GM19463 (cell line): ENCODE data around the gene MEGF10.
"Not testable (repeated sequence)": the region's sequence is repeated elsewhere in the genome, so short reads cannot be mapped to it uniquely, and the experiment has no call there.

Source experiments
- ATAC-seq: cut with Tn5 transposase; IDR thresholded peaks from one replicate; pipeline ENCODE4 v1.9.1; 2021; ENCODE audit warnings: mild to moderate bottlenecking, moderate library complexity; ENCODE audit not compliant: unreplicated experiment

MEGF10 gene

GRCh38 chr5:127290019-127290945 lies at the start of gene MEGF10:
Gene MEGF10, plus strand, starts transcription at chr5:127290796. Its CDS starts 40,513 bp downstream, at chr5:127331309.
- ATAC-seq: no peak

GRCh38 chr5:127243011-127243410 lies 47.6 kb upstream of the MEGF10 start:
- ATAC-seq: no peak

GRCh38 chr5:127254729-127255284 lies 35.8 kb upstream of the MEGF10 start:
- ATAC-seq: no peak

GRCh38 chr5:127256886-127257597 lies 33.6 kb upstream of the MEGF10 start:
- ATAC-seq: no peak

GRCh38 chr5:127260686-127261085 lies 29.9 kb upstream of the MEGF10 start:
- no peak for ATAC-seq

- ATAC-seq: not testable (repeated sequence)
Observed at GRCh38 chr5:127265473-127265872, 25.1 kb upstream of the MEGF10 start.

- ATAC-seq: not testable (repeated sequence)
Observed at GRCh38 chr5:127268342-127268741, 22.3 kb upstream of the MEGF10 start.

GRCh38 chr5:127270713-127271112 lies 19.9 kb upstream of the MEGF10 start:
- not testable (repeated sequence) for ATAC-seq

- ATAC-seq: no peak
Observed at GRCh38 chr5:127275641-127276193, 14.9 kb upstream of the MEGF10 start.

GRCh38 chr5:127280491-127281220 lies 9.9 kb upstream of the MEGF10 start:
- no peak for ATAC-seq

GRCh38 chr5:127281609-127282008 lies 9.0 kb upstream of the MEGF10 start:
- no peak for ATAC-seq

- no peak for ATAC-seq
Observed at GRCh38 chr5:127288676-127289075, 1.9 kb upstream of the MEGF10 start.

GRCh38 chr5:127290946-127291693 lies 524 bp downstream of the MEGF10 start:
- ATAC-seq: no peak

- no peak for ATAC-seq
Observed at GRCh38 chr5:127292030-127292735, 1.6 kb downstream of the MEGF10 start.

- no peak for ATAC-seq
Observed at GRCh38 chr5:127293373-127293772, 2.8 kb downstream of the MEGF10 start.

- ATAC-seq: no peak
Observed at GRCh38 chr5:127294829-127295228, 4.2 kb downstream of the MEGF10 start.

GRCh38 chr5:127295454-127295853 lies 4.9 kb downstream of the MEGF10 start:
- no peak for ATAC-seq

- ATAC-seq: no peak
Observed at GRCh38 chr5:127296321-127296720, 5.7 kb downstream of the MEGF10 start.

GRCh38 chr5:127296894-127297293 lies 6.3 kb downstream of the MEGF10 start:
- not testable (repeated sequence) for ATAC-seq
